IMR-90 (cell line): ENCODE measurements around the gene AUTS2. TPM values are rescaled to one million over a fixed set of nuclear protein-coding genes. Genes with fewer than 3 reads are reported as not detected.

Experiments
- ATAC-seq: fragments of 200-7000 bp; cut with Tn5 transposase; 2 replicates; pipeline ENCODE4 v1.9.1; 2020; ENCODE audit warnings: low read depth, mild to moderate bottlenecking, moderate library complexity
- BruUV-seq: library from RNA; stranded (reverse); fragments of 400-500 nt; replicated peaks from 2 replicates; lab custom pipeline; 2021; lab: Mats Ljungman, UMichigan
- CTCF ChIA-PET: fragments of 300-600 bp; formaldehyde crosslinking; extraction: SDS; loops from one replicate; lab custom pipeline; 2021; ENCODE audit warnings: antibody characterized with exemption; lab: Yijun Ruan, JAX
- POLR2A ChIA-PET: fragments of 300-600 bp; sonication (Branson Sonifier 250); formaldehyde crosslinking; loops from one replicate; lab custom pipeline; 2022; ENCODE audit warnings: antibody characterized with exemption; ENCODE audit not compliant: unreplicated experiment; lab: Charles Lee
- DNase-seq: peaks from one replicate; pipeline ENCODE4 v3.0.0; 2013
- H2AFZ ChIP-seq: replicated peaks from 2 replicates; pipeline ENCODE3; 2013; ENCODE audit warnings: low read length, mild to moderate bottlenecking; ENCODE audit not compliant: poor library complexity
- H2AK5ac ChIP-seq: 2 replicates; pipeline ENCODE4 v1.6.1; 2013; ENCODE audit warnings: low read depth, low read length, inconsistent platforms
- H2AK9ac ChIP-seq: replicated peaks from 2 replicates; pipeline ENCODE3; 2013; ENCODE audit warnings: mild to moderate bottlenecking, low read depth, low read length, moderate library complexity; ENCODE audit not compliant: poor library complexity
- H2BK120ac ChIP-seq: 2 replicates; pipeline ENCODE4 v1.6.1; 2013; ENCODE audit warnings: low read depth, low read length, inconsistent platforms
- H2BK15ac ChIP-seq: 3 replicates; pipeline ENCODE4 v1.6.1; 2013; ENCODE audit warnings: low read depth, low read length, inconsistent platforms
- H2BK20ac ChIP-seq: 2 replicates; pipeline ENCODE4 v1.6.1; 2013; ENCODE audit warnings: low read depth, mild to moderate bottlenecking, inconsistent platforms, low read length, moderate library complexity
- H2BK5ac ChIP-seq: 2 replicates; pipeline ENCODE4 v1.6.1; 2013; ENCODE audit warnings: mild to moderate bottlenecking, low read depth, low read length, inconsistent platforms; ENCODE audit not compliant: poor library complexity, severe bottlenecking
- H3K14ac ChIP-seq: replicated peaks from 2 replicates; pipeline ENCODE4 v1.6.1; 2013; ENCODE audit warnings: low read depth, low read length, inconsistent platforms
- H3K18ac ChIP-seq: 2 replicates; pipeline ENCODE4 v1.6.1; 2013; ENCODE audit warnings: low read depth, low read length, control low read depth
- H3K23ac ChIP-seq: 2 replicates; pipeline ENCODE4 v1.6.1; 2013; ENCODE audit warnings: low read depth, low read length, inconsistent platforms
- H3K27ac ChIP-seq: 2 replicates; pipeline ENCODE4 v1.5.1; 2013; ENCODE audit warnings: mild to moderate bottlenecking, control low read depth, low read length; ENCODE audit not compliant: insufficient read depth
- H3K27me3 ChIP-seq: 2 replicates; pipeline ENCODE4 v1.6.1; 2013; ENCODE audit warnings: low read length; ENCODE audit not compliant: control insufficient read depth, insufficient read depth
- H3K36me3 ChIP-seq: 2 replicates; pipeline ENCODE4 v1.6.1; 2013; ENCODE audit warnings: low read length, mixed read lengths; ENCODE audit not compliant: control insufficient read depth, insufficient read depth
- H3K4ac ChIP-seq: 2 replicates; pipeline ENCODE4 v1.6.1; 2013; ENCODE audit warnings: low read depth, low read length, inconsistent platforms
- H3K4me1 ChIP-seq: 2 replicates; pipeline ENCODE4 v1.6.1; 2013; ENCODE audit warnings: low read length, mixed read lengths; ENCODE audit not compliant: control insufficient read depth, insufficient read depth
- H3K4me2 ChIP-seq: 2 replicates; pipeline ENCODE4 v1.6.1; 2013; ENCODE audit warnings: low read depth, mild to moderate bottlenecking, control low read depth, low read length, moderate library complexity
- H3K4me3 ChIP-seq: 2 replicates; pipeline ENCODE4 v1.5.1; 2013; ENCODE audit warnings: low read depth, mild to moderate bottlenecking, control low read depth, low read length, moderate library complexity; ENCODE audit not compliant: insufficient read depth
- H3K56ac ChIP-seq: 2 replicates; pipeline ENCODE4 v1.6.1; 2013; ENCODE audit warnings: low read length, inconsistent platforms; ENCODE audit not compliant: insufficient read depth; ENCODE audit errors: extremely low read depth
- H3K79me1 ChIP-seq, 2 experiments: 2 replicates each; pipeline ENCODE4 v1.6.1; 2013; ENCODE audit warnings: low read length in 2 of 2, inconsistent platforms in 1 of 2, low read depth in 1 of 2
- H3K9ac ChIP-seq: 2 replicates; pipeline ENCODE4 v1.6.1; 2013; ENCODE audit warnings: low read depth, low read length, control low read depth
- H3K9me1 ChIP-seq: 2 replicates; pipeline ENCODE4 v1.6.1; 2013; ENCODE audit warnings: low read length, inconsistent platforms; ENCODE audit not compliant: insufficient read depth
- H3K9me3 ChIP-seq: 2 replicates; pipeline ENCODE4 v1.6.1; 2013; ENCODE audit warnings: low read length; ENCODE audit not compliant: control insufficient read depth, insufficient read depth
- H4K20me1 ChIP-seq: 2 replicates; pipeline ENCODE4 v1.6.1; 2013; ENCODE audit warnings: low read length, inconsistent platforms; ENCODE audit not compliant: insufficient read depth
- H4K5ac ChIP-seq: 2 replicates; pipeline ENCODE4 v1.6.1; 2013; ENCODE audit warnings: mild to moderate bottlenecking, low read depth, low read length, control low read depth
- H4K8ac ChIP-seq, 2 experiments: 2 replicates each; pipeline ENCODE4 v1.6.1; 2013; ENCODE audit warnings: low read depth in 2 of 2, low read length in 2 of 2, control low read depth in 1 of 2, inconsistent platforms in 1 of 2
- H4K91ac ChIP-seq: 2 replicates; pipeline ENCODE4 v1.6.1; 2013; ENCODE audit warnings: low read depth, low read length, inconsistent platforms; ENCODE audit not compliant: insufficient read depth
- BHLHE40 ChIP-seq: fragments of 150-350 bp; IDR thresholded peaks from 2 replicates; pipeline ENCODE4 v1.6.1; 2016; ENCODE audit warnings: mild to moderate bottlenecking, low read depth, low read length
- CEBPB ChIP-seq: IDR thresholded peaks from 2 replicates; pipeline ENCODE4 v1.6.1; 2012; ENCODE audit warnings: low read depth, low read length, improper control_type of control experiment
- CHD1 ChIP-seq: IDR thresholded peaks from 2 replicates; pipeline ENCODE4 v1.6.1; 2012; ENCODE audit warnings: low read depth, low read length, improper control_type of control experiment
- FOS ChIP-seq: fragments of 150-350 bp; IDR thresholded peaks from 2 replicates; pipeline ENCODE4 v1.6.1; 2016; ENCODE audit warnings: low read depth, low read length
- MAFK ChIP-seq: IDR thresholded peaks from 2 replicates; pipeline ENCODE4 v1.6.1; 2012; ENCODE audit warnings: low read depth, low read length, improper control_type of control experiment
- MAZ ChIP-seq: IDR thresholded peaks from 2 replicates; pipeline ENCODE4 v1.6.1; 2012; ENCODE audit warnings: low read depth, mild to moderate bottlenecking, low read length, improper control_type of control experiment, moderate library complexity, borderline replicate concordance
- MXI1 ChIP-seq: IDR thresholded peaks from 2 replicates; pipeline ENCODE4 v1.6.1; 2012; ENCODE audit warnings: low read depth, mild to moderate bottlenecking, low read length, moderate library complexity, borderline replicate concordance
- NFE2L2 ChIP-seq: fragments of 150-350 bp; IDR thresholded peaks from 2 replicates; pipeline ENCODE4 v1.6.1; 2016; ENCODE audit warnings: low read depth, mild to moderate bottlenecking, low read length
- POLR2A ChIP-seq: IDR thresholded peaks from 2 replicates; pipeline ENCODE4 v1.6.1; 2012; ENCODE audit warnings: mild to moderate bottlenecking, low read depth, low read length
- RAD21 ChIP-seq: IDR thresholded peaks from 2 replicates; pipeline ENCODE4 v1.6.1; 2012; ENCODE audit warnings: low read length, improper control_type of control experiment
- RCOR1 ChIP-seq: IDR thresholded peaks from 2 replicates; pipeline ENCODE4 v1.6.1; 2012; ENCODE audit warnings: mild to moderate bottlenecking, low read length, improper control_type of control experiment; ENCODE audit not compliant: insufficient replicate concordance
- RFX5 ChIP-seq: IDR thresholded peaks from 2 replicates; pipeline ENCODE4 v1.8.0; 2012; ENCODE audit warnings: low read depth, mild to moderate bottlenecking, low read length, moderate library complexity
- SMC3 ChIP-seq: fragments of 150-350 bp; IDR thresholded peaks from 2 replicates; pipeline ENCODE4 v1.6.1; 2016; ENCODE audit warnings: low read depth, mild to moderate bottlenecking, antibody characterized with exemption, low read length, moderate library complexity
- USF2 ChIP-seq: fragments of 150-350 bp; IDR thresholded peaks from 2 replicates; pipeline ENCODE4 v1.6.1; 2017; ENCODE audit warnings: mild to moderate bottlenecking, antibody characterized with exemption, low read length, low read depth
- WGBS, 2 experiments: methylation state at CpG; one replicate each; pipeline versions ENCODE4 v1.1.5 to v1.1.7; 2013; ENCODE audit warnings: missing lambda C conversion rate in 2 of 2; ENCODE audit not compliant: insufficient read length in 1 of 2; ENCODE audit errors: extremely low coverage in 2 of 2; 5-methylcytosine and 5-hydroxymethylcytosine counted together
- dilution Hi-C: fragments of 300-500 bp; cut with HindIII; formaldehyde crosslinking; loops from one replicate; pipeline ENCODE4 v1.14.3; 2018; ENCODE audit warnings: low sequenced_read_pairs; ENCODE audit not compliant: unreplicated experiment
- in situ Hi-C: fragments of 300-500 bp; cut with MboI; formaldehyde crosslinking; loops from 3 replicates; pipeline ENCODE4 v1.14.3; 2019; ENCODE audit warnings: low sequenced_read_pairs, inconsistent platforms, mixed read lengths
- intact Hi-C: fragments of 100-400 bp; cut with micrococcal nuclease; formaldehyde crosslinking; loops from 2 replicates; pipeline ENCODE4 v1.10.0; 2022
- polyA plus RNA-seq, 3 experiments: library from polyadenylated mRNA; depleted of rRNA; stranded (reverse); fragments of >200 nt; gene quantifications; 2 replicates each; pipeline ENCODE4 v1.2.3, GENCODE V29; 2012; ENCODE audit warnings: low replicate concordance in 1 of 3
- total RNA-seq: library from RNA; depleted of rRNA; stranded (reverse); fragments of >200 nt; gene quantifications from 2 replicates; pipeline ENCODE4 v1.2.3, GENCODE V29; 2012
- TF ChIP-seq, protein P1 (sequence below): fragments of 150-350 bp; IDR thresholded peaks from 2 replicates; pipeline ENCODE4 v1.6.1; 2016; ENCODE audit warnings: low read depth, mild to moderate bottlenecking, low read length, moderate library complexity, borderline replicate concordance
- TF ChIP-seq, protein P2 (sequence below): conservative IDR thresholded peaks from 2 replicates; pipeline ENCODE4 v1.5.1; 2012; ENCODE audit warnings: mild to moderate bottlenecking, low read depth, low read length, improper control_type of control experiment

The AUTS2 gene
- total and polyA plus RNA-seq, 2 of the 4 experiments (the other 2 are of a cell fraction) = 0.90 to 3.0 TPM

- no peak overlapping the region for H2AK5ac ChIP-seq
- H3K23ac ChIP-seq = no peak overlapping the region
- H2BK5ac ChIP-seq = no peak overlapping the region
- H2BK15ac ChIP-seq = no peak overlapping the region
- ChIA-PET POLR2A (no interaction called here), CTCF (no interaction called here)
- H4K5ac ChIP-seq = no peak overlapping the region
- intact Hi-C loops = no loop called here
- H3K14ac ChIP-seq = no peak overlapping the region
- no peak overlapping the region for H3K9ac ChIP-seq
- H2AFZ ChIP-seq = no peak overlapping the region
- ATAC-seq = no peak; the same call in 1 of the 2 replicates
- H2BK20ac ChIP-seq = no peak overlapping the region
- H4K20me1 ChIP-seq = no peaks in the 10 kb centered on the region
- H3K56ac ChIP-seq = no peak overlapping the region
- H3K9me1 ChIP-seq = no peaks in the 10 kb centered on the region
- no peak overlapping the region for H2BK120ac ChIP-seq
- no peak overlapping the region for H3K4ac ChIP-seq
- H3K4me2 ChIP-seq = no peak overlapping the region
- H3K36me3 ChIP-seq = no peaks in the 10 kb centered on the region
- H3K27me3 ChIP-seq = no peaks in the 10 kb centered on the region
- dilution Hi-C loops = no loop called here
- WGBS, 2 experiments = no CpG with 5 or more reads among the region's 1 CpG
- H4K91ac ChIP-seq = no peak overlapping the region
- H3K18ac ChIP-seq = no peak overlapping the region
- no peak for DNase-seq
- no peaks in the 10 kb centered on the region for H3K79me1 ChIP-seq
- no peaks in the 10 kb centered on the region; the same call in 1 of the 2 replicates for H3K9me3 ChIP-seq
- no peaks in the 10 kb centered on the region for H3K4me1 ChIP-seq
- in situ Hi-C loops = no loop called here
- H4K8ac ChIP-seq = no peak overlapping the region
- no TSS peak for BruUV-seq
- no peak overlapping the region for H3K4me3 ChIP-seq
- H2AK9ac ChIP-seq = no peak overlapping the region
- no peak overlapping the region for H3K27ac ChIP-seq
- TF ChIP-seq, protein P1, sequence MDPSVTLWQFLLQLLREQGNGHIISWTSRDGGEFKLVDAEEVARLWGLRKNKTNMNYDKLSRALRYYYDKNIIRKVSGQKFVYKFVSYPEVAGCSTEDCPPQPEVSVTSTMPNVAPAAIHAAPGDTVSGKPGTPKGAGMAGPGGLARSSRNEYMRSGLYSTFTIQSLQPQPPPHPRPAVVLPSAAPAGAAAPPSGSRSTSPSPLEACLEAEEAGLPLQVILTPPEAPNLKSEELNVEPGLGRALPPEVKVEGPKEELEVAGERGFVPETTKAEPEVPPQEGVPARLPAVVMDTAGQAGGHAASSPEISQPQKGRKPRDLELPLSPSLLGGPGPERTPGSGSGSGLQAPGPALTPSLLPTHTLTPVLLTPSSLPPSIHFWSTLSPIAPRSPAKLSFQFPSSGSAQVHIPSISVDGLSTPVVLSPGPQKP = no peak
- no peak for TF ChIP-seq POLR2A
- TF ChIP-seq FOS = no peak
- no peak for TF ChIP-seq CEBPB
- no peak for TF ChIP-seq RAD21
- TF ChIP-seq USF2 = no peak
- TF ChIP-seq MAFK = no peak
- TF ChIP-seq NFE2L2 = no peak
- no peak for TF ChIP-seq CHD1
- no peak for TF ChIP-seq MAZ
- no peak for TF ChIP-seq SMC3
- TF ChIP-seq RFX5 = no peak
- TF ChIP-seq, protein P2, sequence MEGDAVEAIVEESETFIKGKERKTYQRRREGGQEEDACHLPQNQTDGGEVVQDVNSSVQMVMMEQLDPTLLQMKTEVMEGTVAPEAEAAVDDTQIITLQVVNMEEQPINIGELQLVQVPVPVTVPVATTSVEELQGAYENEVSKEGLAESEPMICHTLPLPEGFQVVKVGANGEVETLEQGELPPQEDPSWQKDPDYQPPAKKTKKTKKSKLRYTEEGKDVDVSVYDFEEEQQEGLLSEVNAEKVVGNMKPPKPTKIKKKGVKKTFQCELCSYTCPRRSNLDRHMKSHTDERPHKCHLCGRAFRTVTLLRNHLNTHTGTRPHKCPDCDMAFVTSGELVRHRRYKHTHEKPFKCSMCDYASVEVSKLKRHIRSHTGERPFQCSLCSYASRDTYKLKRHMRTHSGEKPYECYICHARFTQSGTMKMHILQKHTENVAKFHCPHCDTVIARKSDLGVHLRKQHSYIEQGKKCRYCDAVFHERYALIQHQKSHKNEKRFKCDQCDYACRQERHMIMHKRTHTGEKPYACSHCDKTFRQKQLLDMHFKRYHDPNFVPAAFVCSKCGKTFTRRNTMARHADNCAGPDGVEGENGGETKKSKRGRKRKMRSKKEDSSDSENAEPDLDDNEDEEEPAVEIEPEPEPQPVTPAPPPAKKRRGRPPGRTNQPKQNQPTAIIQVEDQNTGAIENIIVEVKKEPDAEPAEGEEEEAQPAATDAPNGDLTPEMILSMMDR = no peak
- TF ChIP-seq MXI1 = no peak
- no peak for TF ChIP-seq BHLHE40
- TF ChIP-seq RCOR1 = no peak
Measured at GRCh38 chr7:69808391-69808790, 210.1 kb downstream of the AUTS2 start.
